ENCODE results near the gene KLF1. TPM values are rescaled to one million over a fixed set of nuclear protein-coding genes. Genes with fewer than 3 reads are reported as not detected.
"Not testable (repeated sequence)": the region's sequence is repeated elsewhere in the genome, so short reads cannot be mapped to it uniquely, and the experiment has no call there.

Gene KLF1
- polyA plus RNA-seq, 1 experiment: not detected

GRCh38 chr19:12847159-12848139, 39.6 kb downstream of the KLF1 start:
- no peaks in the 10 kb centered on the region for H3K36me3 ChIP-seq (ENCODE audit: control insufficient read depth, insufficient read depth, low read length)
- CTCF ChIA-PET: interaction anchor here (0.6 to 13.2 kb wide), 66 partner anchors 9 to 295 kb away, joined by 3 to 355 read pairs (median 4); partner anchors contain the start of genes GCDH, HOOK2, JUNB and MAST1
- H3K27me3 ChIP-seq (ENCODE audit: control insufficient read depth, insufficient read depth, low read length): peaks cover 2% of the 10 kb centered on the region; the same call in 1 of the 2 replicates
- TF ChIP-seq, protein P1, sequence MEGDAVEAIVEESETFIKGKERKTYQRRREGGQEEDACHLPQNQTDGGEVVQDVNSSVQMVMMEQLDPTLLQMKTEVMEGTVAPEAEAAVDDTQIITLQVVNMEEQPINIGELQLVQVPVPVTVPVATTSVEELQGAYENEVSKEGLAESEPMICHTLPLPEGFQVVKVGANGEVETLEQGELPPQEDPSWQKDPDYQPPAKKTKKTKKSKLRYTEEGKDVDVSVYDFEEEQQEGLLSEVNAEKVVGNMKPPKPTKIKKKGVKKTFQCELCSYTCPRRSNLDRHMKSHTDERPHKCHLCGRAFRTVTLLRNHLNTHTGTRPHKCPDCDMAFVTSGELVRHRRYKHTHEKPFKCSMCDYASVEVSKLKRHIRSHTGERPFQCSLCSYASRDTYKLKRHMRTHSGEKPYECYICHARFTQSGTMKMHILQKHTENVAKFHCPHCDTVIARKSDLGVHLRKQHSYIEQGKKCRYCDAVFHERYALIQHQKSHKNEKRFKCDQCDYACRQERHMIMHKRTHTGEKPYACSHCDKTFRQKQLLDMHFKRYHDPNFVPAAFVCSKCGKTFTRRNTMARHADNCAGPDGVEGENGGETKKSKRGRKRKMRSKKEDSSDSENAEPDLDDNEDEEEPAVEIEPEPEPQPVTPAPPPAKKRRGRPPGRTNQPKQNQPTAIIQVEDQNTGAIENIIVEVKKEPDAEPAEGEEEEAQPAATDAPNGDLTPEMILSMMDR (IDR thresholded peaks at IDR 0.05; ENCODE audit: insufficient read depth, low read depth, low read length): peak; percentile 77
- peak overlapping the region; percentile 9; the same call in 1 of the 2 replicates for H3K4me3 ChIP-seq (ENCODE audit: low read depth, low read length)
- POLR2A ChIA-PET: interaction anchor here (0.6 kb wide), 1 partner anchor 54 kb away, joined by 3 read pairs; no protein-coding TSS in a partner anchor
- peak; percentile 16 for DNase-seq (ENCODE audit: low read depth)

- POLR2A ChIA-PET; DNase-seq (ENCODE audit: low read depth); H3K27me3 ChIP-seq (ENCODE audit: control insufficient read depth, insufficient read depth, low read length); H3K36me3 ChIP-seq (ENCODE audit: control insufficient read depth, insufficient read depth, low read length); H3K4me3 ChIP-seq (ENCODE audit: low read depth, low read length): not testable (repeated sequence)
- CTCF ChIA-PET: interaction anchor here (0.6 to 13.2 kb wide), 33 partner anchors 9 to 294 kb away, joined by 3 to 355 read pairs (median 5); partner anchors contain the start of genes HOOK2, MAST1, RNASEH2A and RTBDN
Measured at GRCh38 chr19:12846613-12847012, 40.4 kb downstream of the KLF1 start.

DNA sequence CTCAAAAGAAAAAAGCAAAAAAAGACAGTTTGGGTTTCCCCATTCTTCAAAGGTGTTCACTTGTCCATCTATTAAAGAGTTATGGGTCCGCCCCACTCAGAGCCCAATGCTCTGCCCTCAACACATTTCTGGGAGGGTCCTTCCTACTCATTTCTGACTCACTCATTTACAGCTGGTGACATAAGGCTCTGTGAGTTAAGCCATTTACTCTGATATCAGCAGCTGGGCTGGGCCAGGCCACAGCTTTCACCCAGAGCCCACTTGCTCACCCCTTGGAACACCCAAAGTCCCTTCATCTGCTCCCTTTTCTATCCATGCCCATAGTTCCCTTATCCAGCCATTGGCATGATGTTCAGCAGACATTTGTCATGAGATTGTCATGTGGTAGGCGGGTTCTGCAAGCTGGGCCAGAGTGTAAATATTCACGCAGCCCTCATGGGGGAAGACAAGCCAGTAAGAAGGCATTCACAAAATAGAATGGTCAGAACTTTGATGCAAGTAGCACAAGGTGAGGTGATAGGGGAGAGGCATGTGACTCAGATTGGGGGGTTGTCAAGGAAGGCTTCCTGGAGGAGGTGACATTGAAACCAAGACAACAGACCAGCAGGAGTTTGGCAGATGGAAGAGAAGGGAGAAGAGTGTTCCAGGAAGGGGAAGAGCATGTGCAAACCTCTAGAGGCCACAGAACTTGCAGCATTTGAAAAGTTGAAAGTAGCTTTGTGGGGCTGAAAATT, 42.8 kb downstream of the KLF1 start:
- TF ChIP-seq, protein P1 (IDR thresholded peaks at IDR 0.05; ENCODE audit: insufficient read depth, low read depth, low read length): no peak
- Histone ChIP-seq H3K27me3 (ENCODE audit: control insufficient read depth, insufficient read depth, low read length) (peaks cover 6% of the 10 kb centered on the region), H3K4me3 (ENCODE audit: low read depth, low read length) (no peak overlapping the region), H3K36me3 (ENCODE audit: control insufficient read depth, insufficient read depth, low read length) (no peaks in the 10 kb centered on the region)
- no peak for DNase-seq (ENCODE audit: low read depth)
- CTCF ChIA-PET: interaction anchor here (13.2 kb wide), 1 partner anchor 81 kb away, joined by 355 read pairs; no protein-coding TSS in a partner anchor
- POLR2A ChIA-PET: no interaction called here

DNA sequence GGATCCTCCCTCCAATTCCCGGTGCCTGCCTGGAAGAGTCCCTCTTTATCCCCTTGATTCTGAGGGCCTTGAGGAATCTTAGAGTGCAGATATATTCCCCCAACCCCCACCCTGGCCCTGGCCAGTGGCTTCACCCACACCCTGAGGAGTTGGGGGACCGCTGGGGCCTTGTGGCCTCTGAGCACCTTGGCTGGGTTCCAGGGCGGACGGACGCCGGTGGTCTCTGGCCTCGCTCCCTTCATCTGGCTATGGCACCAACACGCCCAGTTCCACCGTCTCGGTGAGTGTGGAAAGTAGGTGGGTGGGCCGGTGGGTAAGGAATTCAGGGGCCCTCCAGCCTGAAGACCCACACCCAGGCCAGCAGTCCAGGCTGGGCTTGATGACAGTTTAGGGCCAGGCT, 43.7 kb downstream of the KLF1 start:
- DNase-seq (ENCODE audit: low read depth): no peak
- ChIA-PET CTCF (interaction anchor here (13.2 kb wide), 1 partner anchor 80 kb away, joined by 355 read pairs; no protein-coding TSS in a partner anchor), POLR2A (no interaction called here)
- peaks cover 8% of the 10 kb centered on the region for H3K27me3 ChIP-seq (ENCODE audit: control insufficient read depth, insufficient read depth, low read length)
- H3K4me3 ChIP-seq (ENCODE audit: low read depth, low read length): no peak overlapping the region
- TF ChIP-seq, protein P1 (IDR thresholded peaks at IDR 0.05; ENCODE audit: insufficient read depth, low read depth, low read length): no peak
- no peaks in the 10 kb centered on the region for H3K36me3 ChIP-seq (ENCODE audit: control insufficient read depth, insufficient read depth, low read length)

- POLR2A ChIA-PET: no interaction called here
- Histone ChIP-seq H3K36me3 (ENCODE audit: control insufficient read depth, insufficient read depth, low read length) (no peaks in the 10 kb centered on the region), H3K27me3 (ENCODE audit: control insufficient read depth, insufficient read depth, low read length) (peaks cover 12% of the 10 kb centered on the region), H3K4me3 (ENCODE audit: low read depth, low read length) (no peak overlapping the region)
- TF ChIP-seq, protein P1 (IDR thresholded peaks at IDR 0.05; ENCODE audit: insufficient read depth, low read depth, low read length): no peak
- CTCF ChIA-PET: interaction anchor here (13.2 kb wide), 1 partner anchor 80 kb away, joined by 355 read pairs; no protein-coding TSS in a partner anchor
- no peak for DNase-seq (ENCODE audit: low read depth)
Measured at GRCh38 chr19:12842511-12842910, 44.5 kb downstream of the KLF1 start.

Measured in BJ (cell line).